Measurements from ENCODE around the gene NT5C3A. TPM values are rescaled to one million over a fixed set of nuclear protein-coding genes. Genes with fewer than 3 reads are reported as not detected.
"Not testable (repeated sequence)": the region's sequence is repeated elsewhere in the genome, so short reads cannot be mapped to it uniquely, and the experiment has no call there.

The NT5C3A gene
- polyA plus RNA-seq, 6 donors from 2014 or later = 131 to 206 (median 147) TPM

- not testable (repeated sequence) for H3K27ac Mint-ChIP-seq; H3K36me3 Mint-ChIP-seq; DNase-seq; ATAC-seq (ENCODE audit: low read depth in 2 of 2); H3K4me3 Mint-ChIP-seq; H3K9me3 Mint-ChIP-seq; H3K4me1 Mint-ChIP-seq
- peaks cover 0 to 11% (median 4%) of the 10 kb centered on the region in 3 donors for H3K27me3 Mint-ChIP-seq
Observed at GRCh38 chr7:32977159-32977558, 85.4 kb downstream of the NT5C3A start.

GRCh38 chr7:32971967-32972366 lies 90.6 kb downstream of the NT5C3A start:
- not testable (repeated sequence) for H3K4me1 Mint-ChIP-seq; DNase-seq; ATAC-seq (ENCODE audit: low read depth in 2 of 2); H3K4me3 Mint-ChIP-seq; H3K27ac Mint-ChIP-seq; H3K9me3 Mint-ChIP-seq; H3K36me3 Mint-ChIP-seq
- H3K27me3 Mint-ChIP-seq = peaks cover 0 to 11% (median 4%) of the 10 kb centered on the region in 3 donors

GRCh38 chr7:32967268-32967582 lies 95.4 kb downstream of the NT5C3A start:
- not testable (repeated sequence) for H3K4me3 Mint-ChIP-seq; H3K9me3 Mint-ChIP-seq; ATAC-seq (ENCODE audit: low read depth in 2 of 2); H3K27ac Mint-ChIP-seq; H3K27me3 Mint-ChIP-seq; DNase-seq; H3K36me3 Mint-ChIP-seq
- H3K4me1 Mint-ChIP-seq = peaks cover 4 to 14% (median 4%) of the 10 kb centered on the region in 3 donors

- H3K9me3 Mint-ChIP-seq; H3K4me3 Mint-ChIP-seq; H3K36me3 Mint-ChIP-seq; DNase-seq; ATAC-seq (ENCODE audit: low read depth in 2 of 2); H3K27me3 Mint-ChIP-seq; H3K27ac Mint-ChIP-seq: not testable (repeated sequence)
- peaks cover 4 to 14% (median 4%) of the 10 kb centered on the region in 3 donors for H3K4me1 Mint-ChIP-seq
Observed at GRCh38 chr7:32966489-32967267, 95.9 kb downstream of the NT5C3A start.

GRCh38 chr7:32964461-32965159 lies 98.0 kb downstream of the NT5C3A start:
- H3K9me3 Mint-ChIP-seq, DNase-seq, H3K27me3 Mint-ChIP-seq, H3K36me3 Mint-ChIP-seq, H3K4me3 Mint-ChIP-seq: not testable (repeated sequence)
- Mint-ChIP-seq H3K27ac (peak overlapping the region in 2 of 6 donors; percentile 28 to 83), H3K4me1 (peaks cover 4 to 14% (median 4%) of the 10 kb centered on the region in 3 donors)
- ATAC-seq (ENCODE audit: low read depth in 2 of 2) = peak; percentile 91 to 94

Other genes with a start within 250 kb of the NT5C3A start
- gene KBTBD2, start 171.0 kb downstream of the NT5C3A start, polyA plus RNA-seq (ENCODE audit: low read depth in 6 of 6) = 100 to 1,000 TPM in 1 of 6 donors, 10 to 100 TPM in 5; 29.8 to 112 (median 53.0) TPM
- under 1 TPM in 5 of 6 donors, not detected in 1; 0.44 to 1.00 (median 0.71) TPM for gene FKBP9, start 105.3 kb downstream of the NT5C3A start, polyA plus RNA-seq (ENCODE audit: low read depth in 6 of 6)
- 100 to 1,000 TPM in 1 of 6 donors, 10 to 100 TPM in 5; 69.2 to 117 (median 82.4) TPM for gene RP9, start 46.6 kb upstream of the NT5C3A start, polyA plus RNA-seq (ENCODE audit: low read depth in 6 of 6)
- gene BBS9, start 66.8 kb upstream of the NT5C3A start, polyA plus RNA-seq (ENCODE audit: low read depth in 6 of 6) = 10 to 100 TPM; 10.9 to 17.0 (median 13.0) TPM

Data from naive B cell (primary cell).